Mammary epithelial cell (primary cell): Measurements from ENCODE around the gene PSMD2.

Source experiments
- CTCF ChIP-seq, 2 donors: IDR thresholded peaks in 1 of 2; conservative IDR thresholded peaks in 1 of 2; 2 replicates each; pipeline ENCODE4 v1.5.1; 2011 to 2012; ENCODE audit warnings: inconsistent platforms in 2 of 2, low read length in 2 of 2, mild to moderate bottlenecking in 2 of 2, control low read depth in 1 of 2, low read depth in 1 of 2; ENCODE audit not compliant: insufficient read depth in 1 of 2; ENCODE audit errors: extremely low read depth in 1 of 2
- EZH2 ChIP-seq: IDR thresholded peaks from 2 replicates; pipeline ENCODE4 v1.6.1; 2012; ENCODE audit warnings: low read length, inconsistent platforms, borderline replicate concordance

GRCh38 chr3:184295771-184296170 is 3.3 kb upstream of the PSMD2 start:
- no peak for TF ChIP-seq CTCF (conservative IDR thresholded peaks at IDR 0.05 in 1 of 2, IDR thresholded peaks at IDR 0.05 in 1 of 2; ENCODE audit: extremely low read depth in 1 of 2, insufficient read depth in 1 of 2, low read depth in 1 of 2, low read length in 2 of 2)
- no peak for TF ChIP-seq EZH2
